H1 (cell line): ENCODE results near the gene AGAP1. TPM values are rescaled to one million over a fixed set of nuclear protein-coding genes. Genes with fewer than 3 reads are reported as not detected.

ENCODE experiments used
- CTCF ChIA-PET: fragments of 300-600 bp; sonication (Branson Sonifier 250); formaldehyde crosslinking; loops from one replicate; lab custom pipeline; 2021; ENCODE audit not compliant: partially characterized antibody; lab: Charles Lee
- POLR2A ChIA-PET: fragments of 300-600 bp; sonication (Branson Sonifier 250); formaldehyde crosslinking; loops from one replicate; lab custom pipeline; 2021; ENCODE audit warnings: inconsistent platforms; ENCODE audit not compliant: partially characterized antibody; lab: Charles Lee
- DNase-seq, 2 experiments: peaks; one replicate each; pipeline versions ENCODE4 v3.0.0 to v3.0.0-alpha.2; 2010 to 2022; ENCODE audit warnings: low spot score in 2 of 2, low read depth in 1 of 2, mixed read lengths in 1 of 2
- FAIRE-seq: peaks from 2 replicates; lab custom pipeline; 2011; peaks lifted over from hg19 to GRCh38; lab: Jason Lieb, UNC
- H2AFZ ChIP-seq: 2 replicates; pipeline ENCODE4 v1.8.1; 2012; ENCODE audit warnings: low read length, inconsistent platforms
- H2AK5ac ChIP-seq: 2 replicates; pipeline ENCODE4 v1.6.1; 2013; ENCODE audit warnings: low read depth, low read length
- H2BK120ac ChIP-seq: replicated peaks from 2 replicates; pipeline ENCODE3; 2013; ENCODE audit warnings: low read depth, low read length, inconsistent platforms
- H2BK12ac ChIP-seq: 2 replicates; pipeline ENCODE4 v1.6.1; 2013; ENCODE audit warnings: low read depth, low read length
- H2BK15ac ChIP-seq: 2 replicates; pipeline ENCODE4 v1.6.1; 2013; ENCODE audit warnings: low read length
- H2BK20ac ChIP-seq: 2 replicates; pipeline ENCODE4 v1.6.1; 2013; ENCODE audit warnings: low read length
- H2BK5ac ChIP-seq: 2 replicates; pipeline ENCODE4 v1.6.1; 2013; ENCODE audit warnings: low read depth, low read length
- H3K14ac ChIP-seq: 2 replicates; pipeline ENCODE4 v1.6.1; 2013; ENCODE audit warnings: inconsistent platforms; ENCODE audit not compliant: insufficient read length
- H3K18ac ChIP-seq: 2 replicates; pipeline ENCODE4 v1.6.1; 2013; ENCODE audit warnings: low read length; ENCODE audit errors: extremely low read depth
- H3K23ac ChIP-seq: 2 replicates; pipeline ENCODE4 v1.6.1; 2013; ENCODE audit warnings: inconsistent platforms; ENCODE audit not compliant: insufficient read length
- H3K23me2 ChIP-seq: 2 replicates; pipeline ENCODE4 v1.6.1; 2013; ENCODE audit warnings: low read depth, low read length
- H3K27ac ChIP-seq: 2 replicates; pipeline ENCODE4 v1.6.1; 2011; ENCODE audit warnings: low read depth, low read length, inconsistent platforms
- H3K27me3 ChIP-seq, 4 experiments: replicated peaks in 1 of 4; 1 replicate in 1 of 4; 2 replicates in 3 of 4; pipeline versions ENCODE4 v1.6.1 to v1.8.1; 2011 to 2013; ENCODE audit warnings: low read length in 3 of 4, mild to moderate bottlenecking in 3 of 4, inconsistent platforms in 2 of 4, mixed read lengths in 2 of 4, moderate library complexity in 1 of 4; ENCODE audit not compliant: control insufficient read depth in 3 of 4, insufficient read depth in 3 of 4; ENCODE audit errors: extremely low read depth in 1 of 4
- H3K36me3 ChIP-seq, 4 experiments: 2 replicates each; pipeline versions ENCODE4 v1.6.1 to v1.8.1; 2011 to 2013; ENCODE audit warnings: mild to moderate bottlenecking in 4 of 4, low read length in 3 of 4, moderate library complexity in 2 of 4, control low read depth in 1 of 4, inconsistent platforms in 1 of 4; ENCODE audit not compliant: insufficient read depth in 4 of 4, control insufficient read depth in 2 of 4
- H3K4ac ChIP-seq: replicated peaks from 2 replicates; pipeline ENCODE3; 2013; ENCODE audit warnings: low read length, low read depth, mixed read lengths, inconsistent platforms; ENCODE audit not compliant: insufficient read length
- H3K4me1 ChIP-seq, 4 experiments: replicated peaks in 1 of 4; 1 replicate in 1 of 4; 2 replicates in 3 of 4; pipeline versions ENCODE4 v1.6.1 to v1.8.1; 2011 to 2013; ENCODE audit warnings: low read length in 3 of 4, inconsistent platforms in 2 of 4, mixed read lengths in 1 of 4; ENCODE audit not compliant: insufficient read depth in 4 of 4, control insufficient read depth in 3 of 4
- H3K4me2 ChIP-seq, 2 experiments: 2 replicates each; pipeline versions ENCODE4 v1.6.1 to v1.8.1; 2011 to 2013; ENCODE audit warnings: low read depth in 2 of 2, low read length in 2 of 2, control low read depth in 1 of 2, inconsistent platforms in 1 of 2, mild to moderate bottlenecking in 1 of 2; ENCODE audit not compliant: insufficient read depth in 1 of 2
- H3K4me3 ChIP-seq, 4 experiments: fragments of 200-600, 300-600 bp in 1 of 4; sonication (generic), shearing (Covaris generic), sonication (Bioruptor Twin) in 1 of 4; 2 replicates each; pipeline versions ENCODE4 v1.5.1 to v1.8.1; 2011 to 2016; ENCODE audit warnings: low read length in 4 of 4, low read depth in 3 of 4, control low read depth in 2 of 4, inconsistent platforms in 2 of 4, mild to moderate bottlenecking in 2 of 4, mixed read lengths in 1 of 4, moderate library complexity in 1 of 4; ENCODE audit not compliant: insufficient read depth in 2 of 4; ENCODE audit errors: extremely low read depth in 1 of 4
- H3K56ac ChIP-seq: replicated peaks from 2 replicates; pipeline ENCODE3; 2013; ENCODE audit warnings: low read depth, mild to moderate bottlenecking, mixed read lengths, low read length, inconsistent platforms; ENCODE audit not compliant: insufficient read length
- H3K79me1 ChIP-seq: 2 replicates; pipeline ENCODE4 v1.6.1; 2013; ENCODE audit warnings: low read depth, low read length, control low read depth
- H3K79me2 ChIP-seq, 2 experiments: 2 replicates each; pipeline versions ENCODE4 v1.6.1 to v1.8.1; 2012 to 2013; ENCODE audit warnings: low read length in 2 of 2, mild to moderate bottlenecking in 2 of 2, inconsistent platforms in 1 of 2; ENCODE audit not compliant: insufficient read depth in 2 of 2, control insufficient read depth in 1 of 2
- H3K9ac ChIP-seq, 4 experiments: replicated peaks in 1 of 4; 1 replicate in 1 of 4; 2 replicates in 3 of 4; pipeline versions ENCODE4 v1.6.1 to v1.8.1; 2011 to 2013; ENCODE audit warnings: low read depth in 3 of 4, low read length in 3 of 4, control low read depth in 2 of 4, mild to moderate bottlenecking in 2 of 4, moderate library complexity in 2 of 4, inconsistent platforms in 1 of 4; ENCODE audit errors: extremely low read depth in 1 of 4
- H3K9me3 ChIP-seq, 2 experiments: 2 replicates each; pipeline versions ENCODE4 v1.6.1 to v1.8.1; 2012 to 2013; ENCODE audit warnings: mild to moderate bottlenecking in 2 of 2, moderate library complexity in 2 of 2, control low read depth in 1 of 2, inconsistent platforms in 1 of 2, low read depth in 1 of 2, low read length in 1 of 2, mixed read lengths in 1 of 2; ENCODE audit not compliant: insufficient read depth in 2 of 2
- H4K20me1 ChIP-seq, 2 experiments: replicated peaks in 1 of 2; 2 replicates each; pipeline versions ENCODE3 to v1.8.1; 2011 to 2013; ENCODE audit warnings: inconsistent platforms in 2 of 2, low read length in 2 of 2, mild to moderate bottlenecking in 1 of 2; ENCODE audit not compliant: insufficient read depth in 2 of 2, control insufficient read depth in 1 of 2
- H4K5ac ChIP-seq: 2 replicates; pipeline ENCODE4 v1.6.1; 2013; ENCODE audit warnings: low read length, low read depth, mixed read lengths, inconsistent platforms; ENCODE audit not compliant: insufficient read length
- H4K8ac ChIP-seq: 2 replicates; pipeline ENCODE4 v1.8.0; 2013; ENCODE audit warnings: mild to moderate bottlenecking, moderate library complexity, low read length, inconsistent platforms; ENCODE audit not compliant: insufficient read depth; ENCODE audit errors: extremely low read depth
- H4K91ac ChIP-seq: replicated peaks from 2 replicates; pipeline ENCODE3; 2013; ENCODE audit warnings: low read length, mixed read lengths, inconsistent platforms; ENCODE audit not compliant: insufficient read length
- EGR1 ChIP-seq: IDR thresholded peaks from 2 replicates; pipeline ENCODE4 v1.6.1; 2011; ENCODE audit warnings: low read depth, low read length, borderline replicate concordance
- EZH2 ChIP-seq: fragments of 200-600 bp; sonication (generic); IDR thresholded peaks from 2 replicates; pipeline ENCODE4 v1.7.1; 2012; ENCODE audit warnings: low read depth, mild to moderate bottlenecking, moderate library complexity, low read length, inconsistent platforms; ENCODE audit not compliant: severe bottlenecking
- RAD21 ChIP-seq, 2 experiments: IDR thresholded peaks in 1 of 2; conservative IDR thresholded peaks in 1 of 2; 2 replicates each; pipeline ENCODE4 v1.6.1; 2011; ENCODE audit warnings: low read depth in 2 of 2, low read length in 2 of 2, improper control_type of control experiment in 1 of 2, inconsistent platforms in 1 of 2, mild to moderate bottlenecking in 1 of 2, moderate library complexity in 1 of 2
- TBP ChIP-seq: IDR thresholded peaks from 2 replicates; pipeline ENCODE4 v1.6.1; 2011; ENCODE audit warnings: low read depth, low read length, improper control_type of control experiment
- WGBS, 2 experiments: shearing (Covaris generic) in 1 of 2; methylation state at CpG; one replicate each; pipeline versions ENCODE4 v1.1.6 to v1.1.7; 2013 to 2015; ENCODE audit warnings: low lambda C conversion rate in 2 of 2, mixed read lengths in 2 of 2, inconsistent platforms in 1 of 2, low coverage in 1 of 2, missing lambda C conversion rate in 1 of 2; ENCODE audit not compliant: insufficient replicate concordance in 2 of 2, insufficient coverage in 1 of 2, insufficient read length in 1 of 2; ENCODE audit errors: extremely low coverage in 1 of 2, missing lambda C conversion rate in 1 of 2; 5-methylcytosine and 5-hydroxymethylcytosine counted together
- polyA plus RNA-seq, 7 experiments: library from polyadenylated mRNA; depleted of rRNA in 3 of 7; stranded (reverse) in 5 of 7; unstranded in 2 of 7; fragments of >200 nt in 5 of 7; fragments of 200-250 nt in 2 of 7; gene quantifications; 1 replicate in 5 of 7; 2 replicates in 1 of 7; 4 replicates in 1 of 7; pipeline versions ENCODE4 v1.2.1 to v1.2.3, GENCODE V29; 2011 to 2013; ENCODE audit warnings: missing spikeins in 2 of 7, mixed read lengths in 2 of 7
- total RNA-seq: library from RNA; stranded (reverse); fragmentation: NEBNext Ultra II Directional; extraction: Animal tissue kit (Norgen Biotek cat#: 25700); gene quantifications from 2 replicates; pipeline ENCODE4 v1.2.1, GENCODE V29; 2021
- TF ChIP-seq, protein P1 (sequence below), 3 experiments: IDR thresholded peaks; 1 replicate in 2 of 3; 2 replicates in 1 of 3; pipeline versions ENCODE4 v1.5.1 to v1.6.1; 2011; ENCODE audit warnings: low read length in 3 of 3, mild to moderate bottlenecking in 3 of 3, inconsistent platforms in 2 of 3, low read depth in 1 of 3, moderate library complexity in 1 of 3; ENCODE audit not compliant: insufficient read depth in 1 of 3; ENCODE audit errors: control extremely low read depth in 1 of 3

Gene AGAP1
- total and polyA plus RNA-seq, 2 of the 8 experiments (the other 6 are each of a cell fraction or from before 2014, with no cell fraction given): 18.1 to 39.4 TPM

DNA sequence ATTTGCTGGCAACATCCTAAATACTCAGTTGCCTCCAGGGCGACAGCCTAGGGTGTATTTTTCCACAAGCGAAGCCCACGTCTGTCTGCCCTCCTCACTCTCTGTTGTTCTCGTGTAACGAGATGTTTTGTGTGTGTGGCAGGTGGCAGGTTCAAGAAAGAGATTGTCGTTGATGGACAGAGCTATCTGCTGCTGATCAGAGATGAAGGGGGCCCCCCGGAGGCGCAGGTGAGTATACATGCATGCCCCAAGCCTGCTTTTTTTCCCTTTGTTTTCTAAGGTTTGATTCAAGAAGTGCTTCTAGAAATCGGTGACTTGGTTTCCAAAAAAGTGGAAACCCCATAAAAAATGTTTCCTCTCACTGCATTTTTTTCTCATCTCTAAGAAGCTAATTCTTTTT lies 247.0 kb downstream of the AGAP1 start:
- Histone ChIP-seq H3K79me2 (no peaks in the 10 kb centered on the region; a peak in 1 of 4 replicates), H3K27ac (no peak overlapping the region), H4K91ac (no peak overlapping the region), H2AFZ (no peak overlapping the region), H2BK20ac (no peak overlapping the region), H3K18ac (no peak overlapping the region), H4K20me1 (peaks cover 0 to under 1% of the 10 kb centered on the region in 2 experiments), H2BK15ac (no peak overlapping the region), H3K23me2 (no peaks in the 10 kb centered on the region), H3K14ac (no peak overlapping the region), H2AK5ac (no peak overlapping the region), H4K5ac (no peak overlapping the region), H3K4me3 (no peak overlapping the region), H4K8ac (no peak overlapping the region), H3K4ac (no peak overlapping the region), H3K36me3 (peaks cover 0 to 9% (median 0%) of the 10 kb centered on the region in 4 experiments; a peak in 3 of 8 replicates)
- POLR2A ChIA-PET: no interaction called here
- peak; percentile 7 for FAIRE-seq
- 63% methylated on average over 9 of the region's 9 CpGs; no CpG with 5 or more reads in 1 of the 2 experiments for WGBS, 2 experiments
- no peak for TF ChIP-seq TBP
- TF ChIP-seq RAD21 (IDR thresholded peaks at IDR 0.05 in 1 of 2, conservative IDR thresholded peaks at IDR 0.05 in 1 of 2; ENCODE audit: low read depth in 2 of 2, low read length in 2 of 2): peak; percentile 63 to 74
- no peak for TF ChIP-seq EZH2
- TF ChIP-seq, protein P1, sequence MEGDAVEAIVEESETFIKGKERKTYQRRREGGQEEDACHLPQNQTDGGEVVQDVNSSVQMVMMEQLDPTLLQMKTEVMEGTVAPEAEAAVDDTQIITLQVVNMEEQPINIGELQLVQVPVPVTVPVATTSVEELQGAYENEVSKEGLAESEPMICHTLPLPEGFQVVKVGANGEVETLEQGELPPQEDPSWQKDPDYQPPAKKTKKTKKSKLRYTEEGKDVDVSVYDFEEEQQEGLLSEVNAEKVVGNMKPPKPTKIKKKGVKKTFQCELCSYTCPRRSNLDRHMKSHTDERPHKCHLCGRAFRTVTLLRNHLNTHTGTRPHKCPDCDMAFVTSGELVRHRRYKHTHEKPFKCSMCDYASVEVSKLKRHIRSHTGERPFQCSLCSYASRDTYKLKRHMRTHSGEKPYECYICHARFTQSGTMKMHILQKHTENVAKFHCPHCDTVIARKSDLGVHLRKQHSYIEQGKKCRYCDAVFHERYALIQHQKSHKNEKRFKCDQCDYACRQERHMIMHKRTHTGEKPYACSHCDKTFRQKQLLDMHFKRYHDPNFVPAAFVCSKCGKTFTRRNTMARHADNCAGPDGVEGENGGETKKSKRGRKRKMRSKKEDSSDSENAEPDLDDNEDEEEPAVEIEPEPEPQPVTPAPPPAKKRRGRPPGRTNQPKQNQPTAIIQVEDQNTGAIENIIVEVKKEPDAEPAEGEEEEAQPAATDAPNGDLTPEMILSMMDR (IDR thresholded peaks at IDR 0.05; ENCODE audit: control extremely low read depth in 1 of 3, insufficient read depth in 1 of 3, low read depth in 1 of 3, low read length in 3 of 3): peak; percentile 41 to 63 (median 56)
- no peak for TF ChIP-seq EGR1
- TF ChIP-seq, all 59 proteins: peak for 2
- Histone ChIP-seq H3K4me1 (no peaks in the 10 kb centered on the region; a peak in 1 of 7 replicates), H3K27me3 (no peaks in the 10 kb centered on the region), H2BK12ac (no peak overlapping the region), H3K9ac (no peak overlapping the region), H2BK120ac (no peak overlapping the region), H2BK5ac (no peak overlapping the region), H3K56ac (no peak overlapping the region), H3K9me3 (no peaks in the 10 kb centered on the region), H3K79me1 (peaks cover 2% of the 10 kb centered on the region; the same call in 1 of the 2 replicates), H3K23ac (no peak overlapping the region), H3K4me2 (no peak overlapping the region)
- DNase-seq: peak in 1 of 2 experiments; percentile 65
- CTCF ChIA-PET: interaction anchor here (0.6 to 8.5 kb wide), 20 partner anchors 8 to 689 kb away, joined by 3 to 111 read pairs (median 4); no protein-coding TSS in a partner anchor
